Nephron progenitor cell (in vitro differentiated cells): ENCODE results near the gene HAL.
A peak's percentile ranks its signal among the peaks of the same experiment; 100 is the strongest.

Experiments used
- DNase-seq: peaks from one replicate; pipeline ENCODE4 v3.0.0; 2021
- H3K27ac Mint-ChIP-seq: 2 replicates; pipeline ENCODE4 v1.8.0; 2021; ENCODE audit warnings: mild to moderate bottlenecking, moderate library complexity, mixed read lengths
- H3K27me3 Mint-ChIP-seq: 2 replicates; pipeline ENCODE4 v1.8.0; 2021; ENCODE audit warnings: mild to moderate bottlenecking, low read depth, mixed read lengths; ENCODE audit not compliant: poor library complexity
- H3K36me3 Mint-ChIP-seq: 2 replicates; pipeline ENCODE4 v1.8.0; 2021; ENCODE audit warnings: low read depth, mixed read lengths
- H3K4me1 Mint-ChIP-seq: 2 replicates; pipeline ENCODE4 v1.8.0; 2021; ENCODE audit warnings: mixed read lengths
- H3K4me3 Mint-ChIP-seq: 2 replicates; pipeline ENCODE4 v1.8.0; 2021; ENCODE audit warnings: mild to moderate bottlenecking, moderate library complexity, mixed read lengths
- H3K9me3 Mint-ChIP-seq: 2 replicates; pipeline ENCODE4 v1.8.0; 2021; ENCODE audit warnings: mild to moderate bottlenecking, moderate library complexity, mixed read lengths
- CTCF ChIP-seq: fragments of 200-600 bp; sonication (generic); IDR thresholded peaks from 2 replicates; pipeline ENCODE4 v1.5.0; 2021; ENCODE audit warnings: antibody characterized with exemption

Gene HAL

GRCh38 chr12:95956557-95957145 lies 39.5 kb downstream of the HAL start:
- Mint-ChIP-seq H3K4me3 (no peak overlapping the region), H3K27me3 (peaks cover 26% of the 10 kb centered on the region), H3K36me3 (no peaks in the 10 kb centered on the region), H3K9me3 (peaks cover 2% of the 10 kb centered on the region), H3K27ac (no peak overlapping the region), H3K4me1 (no peaks in the 10 kb centered on the region)
- no peak for TF ChIP-seq CTCF
- no peak for DNase-seq

- peaks cover 7% of the 10 kb centered on the region for H3K9me3 Mint-ChIP-seq
- H3K36me3 Mint-ChIP-seq, result no peaks in the 10 kb centered on the region
- no peak for TF ChIP-seq CTCF
- peaks cover 23% of the 10 kb centered on the region for H3K27me3 Mint-ChIP-seq
- no peak overlapping the region for H3K4me3 Mint-ChIP-seq
- H3K27ac Mint-ChIP-seq, result peak overlapping the region; percentile 36
- H3K4me1 Mint-ChIP-seq, result no peaks in the 10 kb centered on the region
- DNase-seq, result no peak
Observed at GRCh38 chr12:95955549-95956159, 40.5 kb downstream of the HAL start.

GRCh38 chr12:95953000-95953399 lies 43.1 kb downstream of the HAL start:
- peaks cover 25% of the 10 kb centered on the region for H3K27me3 Mint-ChIP-seq
- H3K4me1 Mint-ChIP-seq, result no peaks in the 10 kb centered on the region
- no peak for TF ChIP-seq CTCF
- H3K4me3 Mint-ChIP-seq, result no peak overlapping the region
- no peak overlapping the region for H3K27ac Mint-ChIP-seq
- H3K9me3 Mint-ChIP-seq, result peaks cover 7% of the 10 kb centered on the region
- no peak for DNase-seq
- no peaks in the 10 kb centered on the region for H3K36me3 Mint-ChIP-seq

- no peak overlapping the region for H3K4me3 Mint-ChIP-seq
- H3K4me1 Mint-ChIP-seq, result no peaks in the 10 kb centered on the region
- H3K27ac Mint-ChIP-seq, result no peak overlapping the region
- H3K9me3 Mint-ChIP-seq, result peaks cover 7% of the 10 kb centered on the region
- no peaks in the 10 kb centered on the region for H3K36me3 Mint-ChIP-seq
- H3K27me3 Mint-ChIP-seq, result peaks cover 17% of the 10 kb centered on the region
- DNase-seq, result no peak
- no peak for TF ChIP-seq CTCF
Observed at GRCh38 chr12:95951515-95951914, 44.6 kb downstream of the HAL start.

GRCh38 chr12:95949477-95950206 lies 46.5 kb downstream of the HAL start:
- Mint-ChIP-seq H3K4me3 (no peak overlapping the region), H3K4me1 (no peaks in the 10 kb centered on the region), H3K27ac (no peak overlapping the region), H3K27me3 (peaks cover 26% of the 10 kb centered on the region), H3K36me3 (no peaks in the 10 kb centered on the region), H3K9me3 (peaks cover 15% of the 10 kb centered on the region)
- DNase-seq, result no peak
- no peak for TF ChIP-seq CTCF
